IPS DF 4.7 (cell line): ENCODE measurements around the gene POLN.

Experiments
- DNase-seq: peaks from one replicate; pipeline ENCODE4 v3.0.0-alpha.2; 2013; ENCODE audit warnings: low spot score; ENCODE audit errors: extremely low read depth

The POLN gene

GRCh38 chr4:2059726-2060602, 182.0 kb downstream of the POLN start:
- DNase-seq: no peak

GRCh38 chr4:2059046-2059725, 182.7 kb downstream of the POLN start, which contains the start of gene NAT8L:
NAT8L (plus strand) TSS chr4:2059327; CDS start chr4:2059512, 185 bp downstream.
- DNase-seq: no peak

- no peak for DNase-seq
Observed at GRCh38 chr4:2058264-2059045, 183.5 kb downstream of the POLN start.

- DNase-seq: no peak
Observed at GRCh38 chr4:2057382-2058065, 184.4 kb downstream of the POLN start.

- no peak for DNase-seq
Observed at GRCh38 chr4:2054217-2054616, 187.7 kb downstream of the POLN start.

GRCh38 chr4:2051086-2051485, 190.8 kb downstream of the POLN start:
- no peak for DNase-seq

- no peak for DNase-seq
Observed at GRCh38 chr4:2049811-2050210, 192.1 kb downstream of the POLN start.

- no peak for DNase-seq
Observed at GRCh38 chr4:2049381-2049780, 192.5 kb downstream of the POLN start.

GRCh38 chr4:2048831-2049230, 193.1 kb downstream of the POLN start:
- no peak for DNase-seq

- DNase-seq: no peak
Observed at GRCh38 chr4:2047781-2048581, 193.9 kb downstream of the POLN start.

- DNase-seq: no peak
Observed at GRCh38 chr4:2047031-2047660, 194.8 kb downstream of the POLN start.

GRCh38 chr4:2046031-2046961, 195.6 kb downstream of the POLN start:
- DNase-seq: no peak

- no peak for DNase-seq
Observed at GRCh38 chr4:2045518-2045951, 196.4 kb downstream of the POLN start.

- DNase-seq: no peak
Observed at GRCh38 chr4:2044542-2045517, 197.1 kb downstream of the POLN start.

- no peak for DNase-seq
Observed at GRCh38 chr4:2044119-2044485, 197.8 kb downstream of the POLN start.

- DNase-seq: no peak
Observed at GRCh38 chr4:2043396-2044118, 198.4 kb downstream of the POLN start.

- no peak for DNase-seq
Observed at GRCh38 chr4:2042947-2043395, 198.9 kb downstream of the POLN start.
